ENCODE data around the gene ICAM2.
"Not testable (repeated sequence)": the region's sequence is repeated elsewhere in the genome, so short reads cannot be mapped to it uniquely, and the experiment has no call there.

ICAM2 gene

DNA sequence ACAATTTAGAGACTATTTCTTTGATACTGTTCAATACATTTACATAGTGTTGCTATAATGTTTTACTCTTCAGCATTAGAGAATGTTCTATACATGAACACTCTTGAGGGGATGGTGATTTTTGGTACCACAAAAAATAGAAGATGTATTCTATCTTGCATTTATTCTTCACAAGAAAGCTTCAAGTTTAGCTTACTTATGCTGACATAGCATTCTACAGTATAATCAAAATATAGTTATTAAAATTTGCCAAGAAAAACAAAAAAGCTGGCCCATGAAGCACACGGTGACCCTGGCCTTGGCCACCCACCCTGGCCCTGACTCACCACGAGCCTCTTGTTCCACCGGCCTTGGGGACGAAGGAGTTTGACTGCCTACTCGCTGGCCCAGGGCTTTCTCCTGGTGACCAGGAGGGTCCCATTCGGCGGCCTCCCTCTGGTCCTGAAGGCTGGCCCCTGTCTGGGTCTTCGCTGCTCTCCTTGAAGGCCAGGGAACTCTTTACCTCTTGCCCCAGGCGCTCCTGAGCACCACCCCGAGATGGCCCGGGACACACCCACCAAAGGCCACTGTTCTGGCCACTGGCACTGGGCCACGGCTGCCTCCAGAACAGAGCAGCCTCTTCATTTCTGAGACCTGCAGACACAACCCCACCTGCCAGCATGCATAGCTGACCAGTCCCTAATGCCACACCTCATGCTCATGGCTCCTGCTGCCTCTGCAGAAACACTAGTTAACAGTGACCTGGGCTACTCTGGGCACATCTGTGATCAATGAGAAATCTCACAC lies 22.5 kb upstream of the ICAM2 start:
- DNase-seq (ENCODE audit: low read depth), result no peak

DNA sequence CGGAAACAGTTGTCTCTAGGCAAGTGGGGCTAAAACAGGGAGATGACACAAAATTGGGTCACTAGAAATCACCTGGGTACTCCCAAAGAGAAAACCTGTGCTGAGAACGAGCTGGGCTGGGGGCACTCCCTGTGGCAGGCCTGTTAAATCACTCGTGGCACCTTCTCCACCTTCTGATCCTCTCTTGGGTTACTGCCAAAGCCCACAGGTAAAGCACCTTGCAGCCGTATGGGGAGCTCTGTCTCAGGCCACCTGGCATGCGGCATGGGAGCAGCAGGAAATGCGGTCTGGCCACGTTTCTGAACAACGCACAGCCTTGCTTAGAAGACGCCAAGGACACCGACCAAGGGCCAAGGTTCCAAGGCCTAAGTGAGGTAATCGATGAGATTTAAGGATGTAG lies 21.5 kb upstream of the ICAM2 start:
- no peak for DNase-seq (ENCODE audit: low read depth)

DNA sequence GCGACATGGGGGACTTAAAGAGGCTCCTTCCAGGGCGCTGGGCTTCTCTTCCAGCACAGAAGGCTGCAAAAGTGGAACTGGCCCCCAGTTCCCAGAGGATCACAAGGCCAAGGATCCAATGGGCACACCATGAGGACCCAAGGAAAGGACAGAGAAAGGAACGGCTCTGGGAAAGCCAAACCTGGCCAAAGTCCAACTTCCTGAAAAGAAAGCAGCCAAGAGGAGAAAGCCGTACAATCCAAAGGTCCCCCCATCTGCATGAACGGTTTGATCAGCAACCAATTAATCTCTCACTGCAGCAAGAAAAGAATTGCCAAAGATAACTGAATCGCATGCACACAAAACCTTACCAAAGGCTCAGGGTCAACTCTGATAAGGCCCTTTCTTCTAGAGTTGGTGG lies 19.8 kb upstream of the ICAM2 start:
- DNase-seq (ENCODE audit: low read depth), result no peak

DNA sequence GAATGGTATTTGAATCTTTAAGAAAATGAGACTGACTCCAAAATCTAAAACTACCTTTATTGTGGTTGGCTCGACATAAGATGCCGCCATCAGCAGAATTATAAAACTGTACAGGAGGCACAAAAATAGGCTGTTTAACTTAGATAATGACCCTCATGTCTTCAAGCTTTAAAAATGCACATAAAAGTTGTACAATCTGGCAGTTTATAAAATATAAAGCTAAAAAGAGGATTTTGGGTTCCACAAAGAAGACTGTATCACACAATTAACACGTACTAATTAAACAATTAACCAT lies 18.6 kb upstream of the ICAM2 start:
- no peak for DNase-seq (ENCODE audit: low read depth)

DNA sequence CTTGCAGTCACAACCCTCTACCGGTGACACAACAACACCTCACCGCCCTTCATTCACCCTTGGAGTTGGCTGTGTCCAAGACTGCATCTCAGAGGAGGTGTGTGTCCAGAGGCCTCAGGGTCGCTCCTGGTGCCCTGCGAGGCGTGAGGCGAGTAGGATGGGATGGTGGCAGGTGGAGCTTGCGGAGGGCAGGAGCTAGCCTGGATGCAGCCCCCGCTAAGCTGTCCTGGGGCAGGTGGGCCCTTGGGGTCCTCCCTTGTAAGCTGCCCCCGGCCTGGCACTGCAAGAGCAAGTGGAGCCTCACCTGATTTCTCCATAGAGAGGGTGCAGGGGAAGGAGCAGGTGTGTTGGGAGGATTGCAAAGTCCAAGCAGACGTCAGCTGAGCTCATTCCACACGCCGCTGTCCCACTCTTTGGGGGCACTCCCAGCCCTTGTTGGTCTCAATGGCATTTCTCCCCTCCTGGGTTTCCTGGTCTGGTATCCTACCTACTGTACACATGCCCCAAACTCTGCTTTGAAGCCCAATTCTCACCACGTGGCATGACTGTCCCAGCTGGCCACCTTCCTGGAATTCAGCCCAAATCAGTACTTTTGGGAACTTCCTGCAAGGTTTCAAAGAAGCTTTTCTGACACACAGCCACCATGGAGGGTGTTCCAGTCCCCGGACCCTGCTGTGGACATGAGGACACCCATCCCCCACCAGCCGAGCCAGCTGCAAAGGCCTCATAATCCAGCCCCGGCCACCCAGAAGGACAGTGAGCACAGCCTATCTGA lies 18.1 kb upstream of the ICAM2 start:
- DNase-seq (ENCODE audit: low read depth), result no peak

DNA sequence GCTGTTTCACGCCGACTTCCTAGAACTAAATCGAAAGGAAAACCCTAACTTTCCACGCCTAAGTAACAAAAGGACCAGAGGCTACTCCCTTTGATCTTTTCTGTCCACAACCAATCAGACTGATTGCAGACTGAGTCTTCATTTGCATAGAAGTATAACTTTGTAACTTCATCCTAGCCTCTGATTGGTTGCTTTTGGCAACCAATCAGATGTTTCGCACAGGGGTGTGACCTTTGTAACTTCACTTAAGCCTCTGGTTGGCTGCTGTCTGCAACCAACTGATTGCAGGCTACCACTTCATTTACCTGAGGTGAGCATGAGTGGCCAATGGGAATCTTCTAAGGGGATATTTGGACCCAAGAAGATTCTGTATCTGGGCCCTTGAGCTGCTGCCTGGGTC lies 17.4 kb upstream of the ICAM2 start:
- no peak for DNase-seq (ENCODE audit: low read depth)

DNA sequence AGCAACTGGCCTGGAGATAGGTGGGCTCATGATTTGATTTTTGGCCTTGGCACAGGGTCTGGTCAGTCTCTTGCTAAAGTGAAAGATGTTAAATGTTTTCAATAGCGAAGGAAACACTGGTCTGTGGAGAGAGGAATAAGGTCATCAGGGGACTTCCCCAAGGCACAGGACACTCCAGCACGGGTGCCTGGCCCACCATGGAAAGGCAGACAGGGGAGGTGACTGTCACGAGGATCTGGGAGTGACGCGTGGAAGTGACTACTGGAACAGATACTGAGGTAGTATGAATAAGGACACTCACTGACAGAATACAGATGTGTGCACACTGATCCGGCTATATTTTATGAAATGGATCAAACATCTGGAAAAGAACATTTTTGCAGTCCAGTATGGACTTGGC lies 16.7 kb upstream of the ICAM2 start:
- no peak for DNase-seq (ENCODE audit: low read depth)

DNA sequence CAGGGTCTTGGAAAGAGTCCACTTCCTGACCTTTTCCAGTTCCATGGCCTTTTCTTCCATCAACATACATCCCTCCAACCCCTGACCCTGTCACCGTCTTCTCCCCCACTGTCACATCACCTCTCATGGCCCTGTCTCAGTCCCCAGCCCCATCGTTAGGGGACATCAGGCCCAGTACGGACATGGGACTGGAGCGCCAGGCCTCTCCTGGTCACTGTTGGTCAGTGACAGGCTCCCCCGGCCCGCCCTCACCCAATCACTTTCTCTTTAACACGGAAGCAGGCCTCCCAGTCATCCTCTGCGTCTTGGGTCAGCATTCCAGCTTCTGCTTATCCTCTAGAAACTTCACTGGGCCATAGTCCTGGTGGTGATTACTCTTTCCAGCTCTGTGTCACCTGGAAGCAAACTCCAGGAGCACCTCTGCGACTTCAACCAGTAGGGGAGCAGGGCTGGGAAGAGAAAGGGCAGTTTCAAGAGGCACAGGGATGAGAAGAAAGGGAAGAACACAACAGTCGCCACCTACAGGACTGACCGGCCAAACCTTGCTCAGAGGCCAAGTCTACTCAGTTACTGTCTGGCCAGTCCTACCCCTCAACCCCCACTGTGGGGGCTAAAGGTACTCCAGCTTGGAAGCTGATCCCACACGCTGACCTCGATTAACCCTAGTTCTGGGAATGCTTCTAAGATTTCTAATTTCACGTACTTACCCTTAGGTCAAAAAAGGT lies 15.9 kb upstream of the ICAM2 start:
- no peak for DNase-seq (ENCODE audit: low read depth)

DNA sequence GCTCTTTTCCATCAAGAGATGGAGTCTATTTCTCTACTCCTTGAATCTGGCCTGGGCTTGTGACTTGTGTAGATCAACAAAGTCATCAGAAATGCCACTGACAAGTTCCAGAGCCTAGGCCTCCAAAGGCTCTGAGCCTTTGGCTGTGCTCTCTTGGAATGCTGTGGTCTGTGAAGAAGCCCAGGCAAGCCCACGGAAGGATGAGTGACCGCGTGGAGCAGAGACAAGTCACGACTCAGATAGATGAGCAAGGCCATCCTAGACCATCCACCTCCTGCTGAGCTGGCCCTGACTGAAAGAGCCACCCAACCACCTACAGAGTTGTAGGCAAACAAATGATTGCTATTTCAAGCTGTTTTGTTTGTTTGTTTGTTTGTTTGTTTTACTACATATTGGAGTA lies 11.6 kb upstream of the ICAM2 start:
- no peak for DNase-seq (ENCODE audit: low read depth)

DNA sequence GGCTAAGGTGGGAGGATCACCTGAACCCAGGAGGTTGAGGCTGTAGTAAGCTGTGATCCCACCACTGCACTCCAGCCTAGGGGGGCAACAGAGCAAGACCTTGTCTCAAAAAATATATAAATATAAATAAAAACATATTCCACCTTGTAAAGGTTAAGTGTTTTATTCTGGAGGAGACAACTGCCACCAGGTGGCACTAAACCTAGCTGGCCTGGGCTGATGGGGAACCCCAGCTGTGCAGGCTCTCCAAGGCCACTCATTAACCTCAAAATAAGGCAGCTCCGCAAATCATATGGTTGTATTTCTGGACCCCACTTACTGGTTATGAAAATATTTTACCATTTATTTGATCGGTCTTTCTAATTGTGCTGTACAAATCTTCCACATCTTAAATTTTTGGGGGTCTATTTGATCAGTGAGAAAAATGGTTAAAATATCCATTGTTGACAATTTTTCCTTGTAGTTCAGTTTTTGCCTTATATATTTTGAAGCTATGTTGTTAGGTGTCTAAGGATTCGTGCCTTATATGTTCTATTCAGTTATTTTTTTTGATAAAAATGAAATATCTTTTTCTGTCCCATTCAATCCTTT lies 8.5 kb upstream of the ICAM2 start:
- peak; percentile 43 for DNase-seq (ENCODE audit: low read depth)

DNA sequence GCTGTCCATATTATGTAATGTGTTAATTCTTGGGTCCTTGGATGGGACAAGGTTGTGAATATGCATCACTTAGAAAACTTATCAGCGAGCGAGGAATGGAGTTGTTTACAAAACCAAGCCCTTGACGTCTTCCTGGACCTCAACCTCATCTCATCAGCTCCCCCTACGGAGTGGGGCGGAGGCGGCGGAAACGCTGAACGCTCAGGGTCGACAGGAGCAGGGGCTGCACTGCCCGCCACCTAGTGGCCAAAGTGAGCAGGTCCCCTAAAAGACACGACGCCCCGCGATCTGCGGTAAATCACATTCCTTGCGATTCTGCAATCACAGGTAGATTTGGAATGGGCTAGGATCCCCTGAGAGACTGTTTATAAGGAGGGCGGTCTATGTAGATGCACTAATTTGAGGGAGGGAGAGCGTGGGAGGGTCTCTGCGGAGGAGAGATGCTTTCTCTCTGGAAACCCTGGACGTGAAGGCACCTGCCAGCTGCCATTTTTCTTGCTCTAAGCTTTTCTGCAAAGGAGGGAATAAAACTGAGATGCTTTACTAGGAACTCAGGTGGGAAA lies 5.4 kb upstream of the ICAM2 start:
- DNase-seq (ENCODE audit: low read depth), result peak; percentile 68

DNA sequence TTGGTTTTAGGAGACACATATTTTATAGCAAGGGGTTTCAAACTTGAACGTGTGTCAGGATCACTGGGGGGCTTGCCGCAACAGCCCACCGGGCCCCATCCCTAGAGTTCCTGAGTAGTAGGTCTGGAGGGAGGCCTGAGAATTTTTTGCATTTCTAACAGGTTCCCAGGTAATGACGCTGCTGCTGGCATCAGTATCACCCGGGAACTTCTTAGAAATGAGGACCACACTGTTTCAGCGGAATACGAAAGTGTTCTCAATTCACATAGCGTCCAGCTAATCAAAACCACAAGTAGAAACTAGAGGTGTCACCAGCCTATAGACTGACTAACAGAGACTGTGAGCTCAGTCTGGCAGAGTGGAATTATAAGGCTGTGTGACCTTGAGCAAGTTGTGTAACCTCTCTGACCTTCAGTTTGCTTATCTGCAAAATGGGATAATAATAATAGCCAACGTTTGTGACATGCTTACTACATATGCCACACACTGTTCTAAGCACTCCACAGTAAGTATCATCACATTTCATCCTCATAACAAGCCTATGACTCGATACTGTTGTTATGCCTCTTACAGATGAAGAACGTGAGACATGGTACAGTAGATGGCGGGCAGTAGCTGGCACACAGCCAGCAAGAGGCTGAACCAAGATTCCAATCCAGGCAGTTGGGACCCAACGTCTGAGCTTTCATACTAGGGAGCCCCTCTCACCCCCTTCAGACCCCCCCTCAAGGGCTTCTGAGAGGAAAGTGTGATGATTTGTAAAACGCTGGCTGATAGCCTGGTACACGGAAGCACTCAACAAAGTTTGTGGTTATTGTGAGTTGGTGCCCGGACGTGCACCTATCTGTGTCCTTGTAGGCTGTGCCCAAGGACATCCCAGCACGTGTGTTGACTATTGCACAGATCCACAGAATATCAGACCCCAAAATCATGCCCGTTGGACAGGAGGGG lies 4.6 kb upstream of the ICAM2 start:
- no peak for DNase-seq (ENCODE audit: low read depth)

DNA sequence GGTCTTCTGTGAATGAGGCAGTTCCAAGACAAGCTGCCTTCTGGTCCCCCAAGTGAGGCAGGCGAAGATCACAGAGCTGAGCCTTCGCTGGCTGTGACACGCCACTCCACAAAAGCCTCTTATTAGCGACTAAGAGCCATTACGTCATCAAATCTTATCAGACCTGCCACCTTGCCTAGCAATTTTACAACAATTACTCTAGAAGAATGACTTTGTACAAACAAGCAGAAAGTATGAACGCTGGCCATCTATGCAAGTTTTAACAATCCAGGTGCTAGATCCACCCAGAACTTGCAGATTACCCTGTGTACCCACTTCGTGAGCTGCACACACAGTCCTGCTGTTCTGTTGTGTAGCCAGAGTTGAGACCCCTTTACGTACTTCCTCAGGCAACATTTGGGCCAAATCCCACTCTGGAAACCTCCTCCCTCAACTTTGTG lies 3.8 kb upstream of the ICAM2 start:
- no peak for DNase-seq (ENCODE audit: low read depth)

DNA sequence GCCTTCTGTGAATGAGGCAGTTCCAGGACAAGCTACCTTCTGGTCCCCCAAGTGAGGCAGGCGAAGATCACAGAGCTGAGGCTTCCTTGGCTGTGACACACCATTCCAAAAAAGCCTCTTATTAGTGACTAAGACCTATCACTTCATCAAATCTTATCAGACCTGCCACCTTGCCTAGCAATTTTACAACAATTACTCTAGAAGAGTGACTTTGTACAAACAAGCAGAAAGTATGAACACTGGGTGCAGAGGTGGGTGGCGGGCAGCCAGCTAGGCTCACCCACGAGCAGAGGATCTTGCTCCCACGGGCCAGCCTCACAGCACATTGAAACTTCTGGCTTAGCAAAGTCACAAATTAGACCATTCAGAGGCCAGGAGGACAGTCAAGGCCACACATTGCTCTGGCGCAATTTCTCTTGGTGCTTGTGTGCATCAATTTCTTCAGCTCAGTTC lies 2.2 kb upstream of the ICAM2 start:
- no peak for DNase-seq (ENCODE audit: low read depth)

DNA sequence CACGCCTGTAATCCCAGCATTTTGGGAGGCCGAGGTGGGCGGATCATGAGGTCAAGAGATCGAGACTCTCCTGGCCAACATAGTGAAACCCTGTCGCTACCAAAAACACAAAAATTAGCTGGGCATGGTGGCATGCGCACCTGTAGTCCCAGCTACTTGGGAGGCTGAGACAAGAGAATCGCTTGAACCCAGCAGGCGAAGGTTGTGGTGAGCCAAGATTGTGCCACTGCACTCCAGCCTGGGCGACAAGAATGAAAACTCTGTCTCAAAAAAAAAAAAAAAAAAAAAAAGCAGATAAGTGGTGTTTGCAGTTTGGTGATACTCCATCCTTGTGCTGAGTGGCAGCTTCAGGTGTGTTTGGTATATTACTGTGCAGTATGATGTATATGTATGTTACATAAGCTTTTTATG lies 877 bp downstream of the ICAM2 start:
- DNase-seq (ENCODE audit: low read depth), result not testable (repeated sequence)

DNA sequence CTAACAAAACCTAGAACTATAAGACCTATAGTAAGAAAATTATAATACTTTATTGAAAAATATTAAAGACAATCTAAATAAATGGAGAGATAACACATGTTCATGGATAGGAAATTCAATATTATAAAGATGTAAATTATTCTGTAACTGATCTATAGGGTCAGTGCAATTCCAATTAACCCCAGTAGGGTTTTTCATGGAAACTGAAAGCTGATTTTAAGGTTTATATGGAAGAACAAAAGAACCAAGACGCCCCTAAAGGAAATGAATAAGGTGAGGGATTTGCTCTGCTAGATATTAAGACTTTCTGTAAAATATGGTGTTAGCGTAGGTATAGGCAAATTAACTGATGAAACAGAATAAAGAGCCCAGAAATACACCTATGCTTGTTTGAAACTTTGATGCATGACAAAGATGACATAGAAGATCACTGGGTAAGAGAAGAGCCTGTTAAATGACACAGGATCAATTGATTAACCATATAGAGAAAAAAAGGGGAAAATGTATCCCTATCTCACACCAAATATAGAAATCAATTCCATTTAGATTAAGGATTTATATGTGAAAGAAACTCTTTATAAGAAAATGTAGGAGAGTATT lies 3.0 kb downstream of the ICAM2 start:
- DNase-seq (ENCODE audit: low read depth), result no peak

DNA sequence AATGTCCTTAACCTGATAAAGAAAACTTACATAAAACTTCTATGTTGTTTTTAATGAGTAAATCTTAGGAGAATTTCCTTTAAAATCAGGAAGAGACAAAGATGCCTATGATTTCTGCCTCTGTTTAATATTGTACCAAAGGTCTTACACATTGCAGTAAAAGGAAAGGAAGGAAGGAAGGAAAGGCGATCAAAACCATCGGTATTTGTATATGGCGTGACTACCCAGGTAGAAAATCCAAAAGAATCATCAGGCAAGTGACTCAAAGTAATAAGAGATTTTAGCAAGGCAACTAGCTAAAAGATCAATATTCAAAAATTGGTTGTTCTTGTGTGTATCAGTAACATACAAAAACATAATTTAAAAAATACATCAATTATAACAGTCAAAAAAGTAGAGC lies 3.5 kb downstream of the ICAM2 start:
- DNase-seq (ENCODE audit: low read depth), result no peak

DNA sequence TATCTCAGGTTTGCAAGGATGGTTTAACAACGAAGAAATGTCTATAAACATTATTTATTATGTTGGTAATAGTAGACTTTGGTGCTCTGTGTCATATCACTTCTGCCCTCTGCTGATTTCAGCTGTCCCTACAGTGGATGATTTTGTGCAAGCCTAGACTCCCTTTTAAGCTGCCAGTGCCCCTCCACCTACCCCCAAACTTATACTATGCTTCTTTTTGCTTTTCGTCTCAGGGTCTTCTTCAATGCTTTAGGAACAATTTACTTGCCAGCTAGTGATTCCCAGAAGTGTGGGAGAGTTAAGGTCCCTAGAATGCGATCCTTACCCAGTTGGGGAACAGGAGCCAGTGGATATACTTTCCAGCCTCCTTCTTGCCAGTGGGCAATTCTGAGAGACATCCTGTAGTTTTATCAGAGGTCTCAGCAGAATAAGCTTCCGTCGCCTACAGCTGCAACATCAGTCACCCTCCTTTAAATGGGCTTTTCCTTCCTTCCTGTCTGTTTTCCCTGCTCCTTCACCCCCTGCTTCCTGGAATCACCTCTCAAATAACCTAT lies 4.1 kb downstream of the ICAM2 start:
- no peak for DNase-seq (ENCODE audit: low read depth)

DNA sequence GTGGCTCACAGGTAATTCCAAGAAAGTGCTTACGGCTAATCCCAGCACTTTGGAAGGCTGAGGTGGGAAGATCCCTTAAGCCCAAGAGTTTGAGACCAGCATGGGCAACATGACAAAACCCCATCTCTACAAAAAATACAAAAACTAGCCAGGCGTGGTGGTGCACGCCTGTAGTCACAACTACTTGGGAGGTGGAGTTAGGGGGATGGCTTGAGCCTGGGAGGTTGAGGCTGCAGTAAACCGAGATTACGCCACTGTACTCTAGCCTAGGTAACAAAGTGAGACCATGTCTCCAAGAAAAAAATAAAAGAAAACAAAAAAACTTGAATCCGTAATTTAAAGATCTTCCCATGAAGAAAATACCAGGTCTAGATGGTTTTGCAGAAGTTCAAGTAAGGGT lies 5.0 kb downstream of the ICAM2 start:
- no peak for DNase-seq (ENCODE audit: low read depth)

Measured in stimulated activated CD8-positive, alpha-beta memory T cell treated with anti-CD3 and anti-CD28 coated beads, Interleukin-7, amount 100 ng/mL, for 24 hours (primary cell).